ENCODE results near the gene CDKL1. TPM values are rescaled to one million over a fixed set of nuclear protein-coding genes. Genes with fewer than 3 reads are reported as not detected.

Gene CDKL1
- polyA plus RNA-seq, 3 donors, result 1.2 to 2.5 (median 1.3) TPM

- Histone ChIP-seq H3K79me2 (ENCODE audit: insufficient read depth, low read length) (no peaks in the 10 kb centered on the region), H3K36me3 (replicated peaks in 1 of 2; ENCODE audit: control insufficient read depth in 1 of 2, insufficient read depth in 2 of 2, low read length in 2 of 2) (no peaks in the 10 kb centered on the region), H3K4me2 (replicated peaks; ENCODE audit: extremely low read depth, low read length, poor library complexity, severe bottlenecking) (no peak overlapping the region), H3K27ac (ENCODE audit: low read depth in 1 of 2, low read length in 2 of 2) (no peak overlapping the region), H4K20me1 (ENCODE audit: insufficient read depth, low read length) (no peaks in the 10 kb centered on the region), H3K4me3 (replicated peaks in 1 of 3; ENCODE audit: low read depth in 2 of 3, low read length in 3 of 3) (no peak overlapping the region), H3K9ac (ENCODE audit: insufficient read depth, low read length, poor library complexity, severe bottlenecking) (no peak overlapping the region), H2AFZ (ENCODE audit: insufficient read depth, low read depth, low read length, poor library complexity, severe bottlenecking) (no peak overlapping the region), H3K4me1 (ENCODE audit: control insufficient read depth in 1 of 2, insufficient read depth in 2 of 2, low read length in 2 of 2) (no peaks in the 10 kb centered on the region), H3K9me3 (replicated peaks in 1 of 2; ENCODE audit: control insufficient read depth in 1 of 2, insufficient read depth in 1 of 2, low read length in 2 of 2) (no peaks in the 10 kb centered on the region), H3K27me3 (ENCODE audit: control insufficient read depth in 2 of 2, insufficient read depth in 2 of 2, low read length in 2 of 2) (no peaks in the 10 kb centered on the region)
- no peak for TF ChIP-seq CTCF (IDR thresholded peaks at IDR 0.05)
- DNase-seq, result no peak
- Mint-ChIP-seq H3K4me1 (peaks cover 7% of the 10 kb centered on the region), H3K36me3 (no peaks in the 10 kb centered on the region), H3K27ac (no peak overlapping the region), H3K27me3 (ENCODE audit: low read depth in 3 of 3) (peaks cover 0 to 2% (median 1%) of the 10 kb centered on the region in 3 donors), H3K9me3 (no peaks in the 10 kb centered on the region), H3K4me3 (no peak overlapping the region)
- 100% methylated on average over 1 of the region's 1 CpG for WGBS (ENCODE audit: insufficient coverage)
- intact Hi-C loops (cut with micrococcal nuclease), result no loop called here
These were observed 15.7 kb downstream of the CDKL1 start for GRCh38 chr14:50381008-50381407.

- H3K36me3 Mint-ChIP-seq, result no peaks in the 10 kb centered on the region
- Histone ChIP-seq H3K79me2 (ENCODE audit: insufficient read depth, low read length) (no peaks in the 10 kb centered on the region), H3K4me3 (replicated peaks in 1 of 3; ENCODE audit: low read depth in 2 of 3, low read length in 3 of 3) (no peak overlapping the region), H3K27me3 (ENCODE audit: control insufficient read depth in 2 of 2, insufficient read depth in 2 of 2, low read length in 2 of 2) (no peaks in the 10 kb centered on the region), H4K20me1 (ENCODE audit: insufficient read depth, low read length) (no peaks in the 10 kb centered on the region), H3K9ac (ENCODE audit: insufficient read depth, low read length, poor library complexity, severe bottlenecking) (no peak overlapping the region), H3K27ac (ENCODE audit: low read depth in 1 of 2, low read length in 2 of 2) (no peak overlapping the region), H3K36me3 (replicated peaks in 1 of 2; ENCODE audit: control insufficient read depth in 1 of 2, insufficient read depth in 2 of 2, low read length in 2 of 2) (no peaks in the 10 kb centered on the region), H3K4me2 (replicated peaks; ENCODE audit: extremely low read depth, low read length, poor library complexity, severe bottlenecking) (no peak overlapping the region), H2AFZ (ENCODE audit: insufficient read depth, low read depth, low read length, poor library complexity, severe bottlenecking) (no peak overlapping the region), H3K4me1 (ENCODE audit: control insufficient read depth in 1 of 2, insufficient read depth in 2 of 2, low read length in 2 of 2) (no peaks in the 10 kb centered on the region), H3K9me3 (replicated peaks in 1 of 2; ENCODE audit: control insufficient read depth in 1 of 2, insufficient read depth in 1 of 2, low read length in 2 of 2) (no peaks in the 10 kb centered on the region)
- no peaks in the 10 kb centered on the region for H3K9me3 Mint-ChIP-seq
- no CpG with 5 or more reads among the region's 1 CpG for WGBS (ENCODE audit: insufficient coverage)
- peaks cover 0 to 2% (median 1%) of the 10 kb centered on the region in 3 donors for H3K27me3 Mint-ChIP-seq (ENCODE audit: low read depth in 3 of 3)
- no peak for TF ChIP-seq CTCF (IDR thresholded peaks at IDR 0.05)
- no peak for DNase-seq
- H3K27ac Mint-ChIP-seq, result no peak overlapping the region
- H3K4me1 Mint-ChIP-seq, result peaks cover 7% of the 10 kb centered on the region
- no peak overlapping the region for H3K4me3 Mint-ChIP-seq
- intact Hi-C loops (cut with micrococcal nuclease), result no loop called here
These were observed 16.2 kb downstream of the CDKL1 start for GRCh38 chr14:50380455-50380854.
